GM12873 (cell line): ENCODE results near the gene CYP4F11.

ENCODE experiments used
- CTCF ChIP-seq: IDR thresholded peaks from 2 replicates; pipeline ENCODE4 v1.5.1; 2012; ENCODE audit warnings: low read depth, mild to moderate bottlenecking, moderate library complexity, low read length, control low read depth; ENCODE audit not compliant: insufficient read depth; ENCODE audit errors: missing control alignments

CYP4F11 gene

GRCh38 chr19:15891434-15891833 lies 42.9 kb downstream of the CYP4F11 start:
- no peak for TF ChIP-seq CTCF

GRCh38 chr19:15885919-15886318 lies 48.4 kb downstream of the CYP4F11 start:
- no peak for TF ChIP-seq CTCF

GRCh38 chr19:15885167-15885566 lies 49.2 kb downstream of the CYP4F11 start:
- no peak for TF ChIP-seq CTCF

GRCh38 chr19:15874821-15875474 lies 59.4 kb downstream of the CYP4F11 start:
- no peak for TF ChIP-seq CTCF

- TF ChIP-seq CTCF = no peak
Measured at GRCh38 chr19:15871570-15871969, 62.8 kb downstream of the CYP4F11 start.

GRCh38 chr19:15869873-15870272 lies 64.5 kb downstream of the CYP4F11 start:
- TF ChIP-seq CTCF = no peak

- TF ChIP-seq CTCF = peak; percentile 69
Measured at GRCh38 chr19:15869109-15869555, 65.2 kb downstream of the CYP4F11 start.
